Measurements from ENCODE around the gene VSTM2B. TPM values are rescaled to one million over a fixed set of nuclear protein-coding genes. Genes with fewer than 3 reads are reported as not detected.

VSTM2B gene
- total RNA-seq, 1 donor from 2014 or later: 0.18 TPM

- Mint-ChIP-seq H3K9me3 (ENCODE audit: unreplicated experiment) (no peaks in the 10 kb centered on the region), H3K4me3 (ENCODE audit: unreplicated experiment) (no peak overlapping the region), H3K27ac (ENCODE audit: unreplicated experiment) (no peak overlapping the region), H3K36me3 (ENCODE audit: low read depth, unreplicated experiment) (peaks cover 4% of the 10 kb centered on the region), H3K4me1 (ENCODE audit: unreplicated experiment) (no peaks in the 10 kb centered on the region), H3K27me3 (ENCODE audit: unreplicated experiment) (peaks cover 7% of the 10 kb centered on the region)
- no peak for TF ChIP-seq CTCF (IDR thresholded peaks at IDR 0.05; ENCODE audit: unreplicated experiment)
- no peak for DNase-seq (ENCODE audit: low spot score)
Measured at GRCh38 chr19:29504454-29504853, 21.3 kb upstream of the VSTM2B start.

- peaks cover 4% of the 10 kb centered on the region for H3K36me3 Mint-ChIP-seq (ENCODE audit: low read depth, unreplicated experiment)
- H3K4me1 Mint-ChIP-seq (ENCODE audit: unreplicated experiment): no peaks in the 10 kb centered on the region
- no peaks in the 10 kb centered on the region for H3K9me3 Mint-ChIP-seq (ENCODE audit: unreplicated experiment)
- no peak for TF ChIP-seq CTCF (IDR thresholded peaks at IDR 0.05; ENCODE audit: unreplicated experiment)
- H3K27me3 Mint-ChIP-seq (ENCODE audit: unreplicated experiment): peaks cover 6% of the 10 kb centered on the region
- no peak overlapping the region for H3K27ac Mint-ChIP-seq (ENCODE audit: unreplicated experiment)
- H3K4me3 Mint-ChIP-seq (ENCODE audit: unreplicated experiment): no peak overlapping the region
- no peak for DNase-seq (ENCODE audit: low spot score)
Measured at GRCh38 chr19:29505097-29505824, 20.5 kb upstream of the VSTM2B start.

- no peak overlapping the region for H3K4me3 Mint-ChIP-seq (ENCODE audit: unreplicated experiment)
- H3K9me3 Mint-ChIP-seq (ENCODE audit: unreplicated experiment): no peaks in the 10 kb centered on the region
- H3K27me3 Mint-ChIP-seq (ENCODE audit: unreplicated experiment): peaks cover 6% of the 10 kb centered on the region
- no peak overlapping the region for H3K27ac Mint-ChIP-seq (ENCODE audit: unreplicated experiment)
- H3K36me3 Mint-ChIP-seq (ENCODE audit: low read depth, unreplicated experiment): peaks cover 4% of the 10 kb centered on the region
- TF ChIP-seq CTCF (IDR thresholded peaks at IDR 0.05; ENCODE audit: unreplicated experiment): no peak
- no peaks in the 10 kb centered on the region for H3K4me1 Mint-ChIP-seq (ENCODE audit: unreplicated experiment)
- no peak for DNase-seq (ENCODE audit: low spot score)
Measured at GRCh38 chr19:29506619-29506911, 19.2 kb upstream of the VSTM2B start.

- peaks cover 4% of the 10 kb centered on the region for H3K36me3 Mint-ChIP-seq (ENCODE audit: low read depth, unreplicated experiment)
- no peak for TF ChIP-seq CTCF (IDR thresholded peaks at IDR 0.05; ENCODE audit: unreplicated experiment)
- no peak for DNase-seq (ENCODE audit: low spot score)
- no peak overlapping the region for H3K4me3 Mint-ChIP-seq (ENCODE audit: unreplicated experiment)
- no peaks in the 10 kb centered on the region for H3K9me3 Mint-ChIP-seq (ENCODE audit: unreplicated experiment)
- no peaks in the 10 kb centered on the region for H3K4me1 Mint-ChIP-seq (ENCODE audit: unreplicated experiment)
- H3K27me3 Mint-ChIP-seq (ENCODE audit: unreplicated experiment): peaks cover 6% of the 10 kb centered on the region
- no peak overlapping the region for H3K27ac Mint-ChIP-seq (ENCODE audit: unreplicated experiment)
Measured at GRCh38 chr19:29507081-29507860, 18.5 kb upstream of the VSTM2B start.

GRCh38 chr19:29508181-29508580, 17.6 kb upstream of the VSTM2B start:
- TF ChIP-seq CTCF (IDR thresholded peaks at IDR 0.05; ENCODE audit: unreplicated experiment): no peak
- Mint-ChIP-seq H3K36me3 (ENCODE audit: low read depth, unreplicated experiment) (peaks cover 4% of the 10 kb centered on the region), H3K9me3 (ENCODE audit: unreplicated experiment) (no peaks in the 10 kb centered on the region), H3K27ac (ENCODE audit: unreplicated experiment) (no peak overlapping the region), H3K27me3 (ENCODE audit: unreplicated experiment) (peaks cover 6% of the 10 kb centered on the region), H3K4me1 (ENCODE audit: unreplicated experiment) (no peaks in the 10 kb centered on the region), H3K4me3 (ENCODE audit: unreplicated experiment) (no peak overlapping the region)
- no peak for DNase-seq (ENCODE audit: low spot score)
